ENCODE measurements around the gene ATXN1. TPM values are rescaled to one million over a fixed set of nuclear protein-coding genes. Genes with fewer than 3 reads are reported as not detected.
"Not testable (repeated sequence)": the region's sequence is repeated elsewhere in the genome, so short reads cannot be mapped to it uniquely, and the experiment has no call there.

ATXN1 gene
- total RNA-seq, 1 donor from 2014 or later, result 15.5 TPM

DNA sequence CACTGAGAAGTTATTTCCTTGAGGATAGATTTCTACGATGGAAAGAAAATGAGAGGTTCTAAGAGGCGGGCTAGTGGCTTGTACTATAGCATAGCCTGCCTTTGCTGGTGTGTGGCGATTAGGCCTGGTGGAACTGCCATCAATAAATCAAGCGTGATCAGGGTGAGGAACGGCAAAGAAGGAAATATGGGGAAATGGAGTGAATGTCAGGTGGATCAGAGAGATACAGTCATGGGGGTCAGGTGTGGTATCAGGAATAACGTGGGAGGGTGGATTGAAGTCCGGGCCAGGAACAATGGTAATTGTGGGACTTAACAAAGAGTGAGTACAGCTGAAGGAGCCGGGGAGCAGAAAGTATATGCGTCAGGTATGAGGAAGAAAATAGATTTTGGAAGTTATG is 500.7 kb downstream of the ATXN1 start:
- not testable (repeated sequence) for H3K9me3 Mint-ChIP-seq (ENCODE audit: unreplicated experiment); DNase-seq; H3K36me3 Mint-ChIP-seq (ENCODE audit: unreplicated experiment); H3K27me3 Mint-ChIP-seq (ENCODE audit: unreplicated experiment); H3K4me3 Mint-ChIP-seq (ENCODE audit: unreplicated experiment); H3K27ac Mint-ChIP-seq (ENCODE audit: unreplicated experiment)
- H3K4me1 Mint-ChIP-seq (ENCODE audit: low read depth, unreplicated experiment), result peaks cover 17% of the 10 kb centered on the region

DNA sequence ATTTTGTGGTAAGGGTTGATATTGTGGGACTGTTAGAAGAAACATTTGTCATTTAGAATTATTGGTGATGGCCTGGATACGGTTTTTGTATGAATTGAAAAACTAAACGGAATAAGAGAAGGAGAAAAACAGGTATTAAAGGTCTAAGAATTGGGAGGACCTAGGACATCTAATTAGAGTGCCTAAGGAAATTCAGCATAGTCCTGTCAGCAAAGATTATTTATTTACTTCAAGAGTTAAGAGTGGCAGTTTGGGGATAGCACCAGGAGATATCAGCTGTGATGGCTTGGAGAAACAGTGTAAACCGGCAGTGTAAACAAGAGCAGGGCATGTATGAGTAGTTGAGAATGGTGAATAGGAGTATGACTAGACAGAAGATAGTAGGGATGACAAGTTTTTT is 501.7 kb downstream of the ATXN1 start:
- not testable (repeated sequence) for H3K27ac Mint-ChIP-seq (ENCODE audit: unreplicated experiment); H3K9me3 Mint-ChIP-seq (ENCODE audit: unreplicated experiment); H3K36me3 Mint-ChIP-seq (ENCODE audit: unreplicated experiment); DNase-seq; H3K4me3 Mint-ChIP-seq (ENCODE audit: unreplicated experiment); H3K27me3 Mint-ChIP-seq (ENCODE audit: unreplicated experiment)
- peaks cover 19% of the 10 kb centered on the region for H3K4me1 Mint-ChIP-seq (ENCODE audit: low read depth, unreplicated experiment)

- Mint-ChIP-seq H3K9me3 (ENCODE audit: unreplicated experiment) (peaks cover 2% of the 10 kb centered on the region), H3K36me3 (ENCODE audit: unreplicated experiment) (no peaks in the 10 kb centered on the region), H3K4me1 (ENCODE audit: low read depth, unreplicated experiment) (peaks cover 19% of the 10 kb centered on the region), H3K27ac (ENCODE audit: unreplicated experiment) (no peak overlapping the region), H3K27me3 (ENCODE audit: unreplicated experiment) (peaks cover 2% of the 10 kb centered on the region), H3K4me3 (ENCODE audit: unreplicated experiment) (no peak overlapping the region)
- TF ChIP-seq, protein P1, sequence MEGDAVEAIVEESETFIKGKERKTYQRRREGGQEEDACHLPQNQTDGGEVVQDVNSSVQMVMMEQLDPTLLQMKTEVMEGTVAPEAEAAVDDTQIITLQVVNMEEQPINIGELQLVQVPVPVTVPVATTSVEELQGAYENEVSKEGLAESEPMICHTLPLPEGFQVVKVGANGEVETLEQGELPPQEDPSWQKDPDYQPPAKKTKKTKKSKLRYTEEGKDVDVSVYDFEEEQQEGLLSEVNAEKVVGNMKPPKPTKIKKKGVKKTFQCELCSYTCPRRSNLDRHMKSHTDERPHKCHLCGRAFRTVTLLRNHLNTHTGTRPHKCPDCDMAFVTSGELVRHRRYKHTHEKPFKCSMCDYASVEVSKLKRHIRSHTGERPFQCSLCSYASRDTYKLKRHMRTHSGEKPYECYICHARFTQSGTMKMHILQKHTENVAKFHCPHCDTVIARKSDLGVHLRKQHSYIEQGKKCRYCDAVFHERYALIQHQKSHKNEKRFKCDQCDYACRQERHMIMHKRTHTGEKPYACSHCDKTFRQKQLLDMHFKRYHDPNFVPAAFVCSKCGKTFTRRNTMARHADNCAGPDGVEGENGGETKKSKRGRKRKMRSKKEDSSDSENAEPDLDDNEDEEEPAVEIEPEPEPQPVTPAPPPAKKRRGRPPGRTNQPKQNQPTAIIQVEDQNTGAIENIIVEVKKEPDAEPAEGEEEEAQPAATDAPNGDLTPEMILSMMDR (IDR thresholded peaks at IDR 0.05; ENCODE audit: partially characterized antibody, unreplicated experiment), result no peak
- no peak for DNase-seq
Measured at GRCh38 chr6:16258709-16259075, 502.6 kb downstream of the ATXN1 start.

DNA sequence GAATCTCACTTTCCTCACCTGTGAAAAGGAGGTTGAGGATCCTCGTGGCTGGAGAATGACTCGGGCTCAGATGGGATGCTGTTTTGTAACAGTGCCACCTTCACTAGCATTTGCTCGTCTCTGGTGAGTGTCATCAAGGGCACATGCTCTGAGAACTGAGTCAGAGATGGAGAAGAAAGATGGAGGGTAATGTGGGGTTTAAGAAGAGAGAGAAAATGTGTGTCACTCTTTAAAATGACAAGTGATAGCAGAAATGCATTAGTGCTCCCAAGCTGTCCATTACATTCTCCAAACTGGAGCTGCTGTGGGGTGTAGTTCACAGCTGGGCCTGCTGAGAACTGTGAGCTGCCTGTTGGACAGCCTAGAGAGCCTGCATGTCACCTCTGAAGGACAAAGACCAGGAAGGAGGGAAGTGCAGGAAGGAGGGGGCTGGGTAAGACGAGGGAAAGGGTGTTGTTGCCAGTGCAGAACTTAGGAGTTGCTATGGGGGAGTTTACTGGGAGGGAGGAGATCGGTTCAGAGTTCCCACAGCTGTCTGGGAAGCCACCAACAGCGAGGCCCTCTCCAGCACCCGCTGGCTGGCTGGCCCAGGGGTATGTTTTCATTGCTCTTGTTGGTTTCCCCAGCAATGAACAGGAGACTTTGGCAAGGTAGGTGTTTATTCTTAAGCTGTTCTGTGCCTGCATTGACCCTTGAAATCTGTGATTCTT is 503.1 kb downstream of the ATXN1 start:
- Mint-ChIP-seq H3K4me1 (ENCODE audit: low read depth, unreplicated experiment) (peaks cover 19% of the 10 kb centered on the region), H3K9me3 (ENCODE audit: unreplicated experiment) (peaks cover 2% of the 10 kb centered on the region), H3K27ac (ENCODE audit: unreplicated experiment) (no peak overlapping the region), H3K27me3 (ENCODE audit: unreplicated experiment) (peaks cover 2% of the 10 kb centered on the region), H3K4me3 (ENCODE audit: unreplicated experiment) (no peak overlapping the region), H3K36me3 (ENCODE audit: unreplicated experiment) (no peaks in the 10 kb centered on the region)
- TF ChIP-seq, protein P1 (IDR thresholded peaks at IDR 0.05; ENCODE audit: partially characterized antibody, unreplicated experiment), result no peak
- DNase-seq, result no peak

DNA sequence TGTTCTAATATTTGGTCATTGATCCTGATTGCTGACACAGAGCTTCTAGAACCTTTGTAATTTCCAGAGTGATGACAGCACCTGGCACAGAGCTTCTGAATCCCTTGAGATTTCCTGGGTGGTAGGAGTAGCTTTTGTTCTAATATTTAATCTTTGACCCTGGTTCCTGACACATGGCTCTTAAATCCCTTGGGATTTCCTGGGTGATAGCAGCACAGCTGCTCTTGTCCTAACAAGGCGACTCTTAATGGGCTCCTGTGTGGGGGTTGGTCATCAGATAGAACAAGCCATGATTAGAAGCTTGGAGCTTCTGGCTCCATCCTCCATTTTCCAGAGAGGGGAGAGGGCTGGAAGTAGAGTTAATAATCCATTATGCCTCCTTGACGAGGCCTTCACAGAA is 504.5 kb downstream of the ATXN1 start:
- TF ChIP-seq, protein P1 (IDR thresholded peaks at IDR 0.05; ENCODE audit: partially characterized antibody, unreplicated experiment), result no peak
- Mint-ChIP-seq H3K27me3 (ENCODE audit: unreplicated experiment) (peaks cover 2% of the 10 kb centered on the region), H3K27ac (ENCODE audit: unreplicated experiment) (peak overlapping the region; percentile 78), H3K9me3 (ENCODE audit: unreplicated experiment) (peaks cover 2% of the 10 kb centered on the region), H3K4me1 (ENCODE audit: low read depth, unreplicated experiment) (peaks cover 20% of the 10 kb centered on the region), H3K4me3 (ENCODE audit: unreplicated experiment) (peak overlapping the region; percentile 18), H3K36me3 (ENCODE audit: unreplicated experiment) (no peaks in the 10 kb centered on the region)
- no peak for DNase-seq

- no peak for DNase-seq
- Mint-ChIP-seq H3K4me1 (ENCODE audit: low read depth, unreplicated experiment) (peaks cover 22% of the 10 kb centered on the region), H3K9me3 (ENCODE audit: unreplicated experiment) (peaks cover 2% of the 10 kb centered on the region), H3K36me3 (ENCODE audit: unreplicated experiment) (no peaks in the 10 kb centered on the region), H3K27me3 (ENCODE audit: unreplicated experiment) (peaks cover 2% of the 10 kb centered on the region), H3K4me3 (ENCODE audit: unreplicated experiment) (no peak overlapping the region), H3K27ac (ENCODE audit: unreplicated experiment) (no peak overlapping the region)
- TF ChIP-seq, protein P1 (IDR thresholded peaks at IDR 0.05; ENCODE audit: partially characterized antibody, unreplicated experiment), result no peak
Measured at GRCh38 chr6:16254535-16254934, 506.7 kb downstream of the ATXN1 start.
